H9 (cell line): ENCODE data around the gene TSPAN5. TPM values are rescaled to one million over a fixed set of nuclear protein-coding genes. Genes with fewer than 3 reads are reported as not detected.

Experiments
- DNase-seq: peaks from one replicate; pipeline ENCODE4 v3.0.0-alpha.2; 2017
- H2AFZ ChIP-seq: one replicate; pipeline ENCODE4 v1.6.1; 2013; ENCODE audit warnings: mild to moderate bottlenecking, low read length, control low read depth, moderate library complexity
- H2AK5ac ChIP-seq: 2 replicates; pipeline ENCODE4 v1.6.1; 2013; ENCODE audit warnings: low read length, control low read depth, mixed read lengths; ENCODE audit not compliant: insufficient read length
- H2BK120ac ChIP-seq: one replicate; pipeline ENCODE4 v1.6.1; 2013; ENCODE audit warnings: low read depth, mild to moderate bottlenecking, low read length, control low read depth, inconsistent platforms; ENCODE audit not compliant: poor library complexity, severe bottlenecking
- H2BK12ac ChIP-seq: 2 replicates; pipeline ENCODE4 v1.6.1; 2013; ENCODE audit warnings: low read length, control low read depth, mixed read lengths, low read depth; ENCODE audit not compliant: insufficient read length
- H2BK15ac ChIP-seq: 2 replicates; pipeline ENCODE4 v1.6.1; 2013; ENCODE audit warnings: low read depth, low read length, control low read depth
- H2BK20ac ChIP-seq: one replicate; pipeline ENCODE4 v1.6.1; 2013; ENCODE audit warnings: low read depth, mild to moderate bottlenecking, low read length, control low read depth, inconsistent platforms; ENCODE audit not compliant: poor library complexity, severe bottlenecking
- H2BK5ac ChIP-seq: 2 replicates; pipeline ENCODE4 v1.6.1; 2013; ENCODE audit warnings: low read length, control low read depth, mixed read lengths; ENCODE audit not compliant: insufficient read length
- H3K14ac ChIP-seq: 2 replicates; pipeline ENCODE4 v1.6.1; 2013; ENCODE audit warnings: low read length, control low read depth; ENCODE audit not compliant: insufficient read depth
- H3K18ac ChIP-seq: 2 replicates; pipeline ENCODE4 v1.6.1; 2013; ENCODE audit warnings: low read depth, mild to moderate bottlenecking, mixed read lengths, low read length, control low read depth; ENCODE audit not compliant: insufficient read length
- H3K23ac ChIP-seq: 2 replicates; pipeline ENCODE4 v1.6.1; 2013; ENCODE audit warnings: low read length, control low read depth, mixed read lengths, low read depth; ENCODE audit not compliant: insufficient read length
- H3K23me2 ChIP-seq: 2 replicates; pipeline ENCODE4 v1.6.1; 2013; ENCODE audit warnings: low read depth, mild to moderate bottlenecking, mixed read lengths, low read length, control low read depth; ENCODE audit not compliant: insufficient read length, poor library complexity, severe bottlenecking
- H3K27ac ChIP-seq: 2 replicates; pipeline ENCODE4 v1.5.1; 2013; ENCODE audit warnings: low read length, control low read depth, mixed read lengths, low read depth; ENCODE audit not compliant: insufficient read length
- H3K27me3 ChIP-seq: 2 replicates; pipeline ENCODE4 v1.6.1; 2013; ENCODE audit warnings: low read length, control low read depth, inconsistent platforms; ENCODE audit not compliant: insufficient read depth
- H3K4ac ChIP-seq: 2 replicates; pipeline ENCODE4 v1.6.1; 2013; ENCODE audit warnings: low read depth, mild to moderate bottlenecking, control low read depth, inconsistent platforms, low read length, moderate library complexity
- H3K4me1 ChIP-seq: 2 replicates; pipeline ENCODE4 v1.6.1; 2013; ENCODE audit warnings: low read length, control low read depth, inconsistent platforms; ENCODE audit not compliant: insufficient read depth
- H3K4me2 ChIP-seq: 2 replicates; pipeline ENCODE4 v1.6.1; 2013; ENCODE audit warnings: low read length, control low read depth, mixed read lengths; ENCODE audit not compliant: insufficient read length, insufficient read depth
- H3K56ac ChIP-seq: 2 replicates; pipeline ENCODE4 v1.6.1; 2013; ENCODE audit warnings: low read depth, mild to moderate bottlenecking, mixed read lengths, low read length, control low read depth; ENCODE audit not compliant: insufficient read length
- H3K79me1 ChIP-seq: 2 replicates; pipeline ENCODE4 v1.6.1; 2013; ENCODE audit warnings: low read depth, mild to moderate bottlenecking, moderate library complexity, low read length, control low read depth, inconsistent platforms; ENCODE audit not compliant: insufficient read depth, poor library complexity, severe bottlenecking
- H3K79me2 ChIP-seq: 2 replicates; pipeline ENCODE4 v1.6.1; 2013; ENCODE audit warnings: low read length, control low read depth, inconsistent platforms; ENCODE audit not compliant: insufficient read depth
- H3K9ac ChIP-seq: 2 replicates; pipeline ENCODE4 v1.6.1; 2013; ENCODE audit warnings: low read length, control low read depth, mixed read lengths; ENCODE audit not compliant: insufficient read length; ENCODE audit errors: extremely low read depth
- H3K9me3 ChIP-seq: one replicate; pipeline ENCODE4 v1.6.1; 2013; ENCODE audit warnings: low read depth, low read length, inconsistent platforms; ENCODE audit not compliant: control insufficient read depth
- H3T11ph ChIP-seq: one replicate; pipeline ENCODE4 v1.6.1; 2013; ENCODE audit warnings: mild to moderate bottlenecking, low read length, control low read depth, inconsistent platforms
- H4K20me1 ChIP-seq: one replicate; pipeline ENCODE4 v1.6.1; 2013; ENCODE audit not compliant: control insufficient read depth, insufficient read length, insufficient read depth
- H4K5ac ChIP-seq: 2 replicates; pipeline ENCODE4 v1.6.1; 2013; ENCODE audit warnings: low read depth, mild to moderate bottlenecking, mixed read lengths, low read length, control low read depth; ENCODE audit not compliant: insufficient read length
- H4K8ac ChIP-seq: replicated peaks from 2 replicates; pipeline ENCODE4 v1.6.1; 2013; ENCODE audit warnings: low read length, control low read depth, mixed read lengths, low read depth; ENCODE audit not compliant: insufficient read length
- H4K91ac ChIP-seq: 2 replicates; pipeline ENCODE4 v1.6.1; 2013; ENCODE audit warnings: low read depth, mild to moderate bottlenecking, moderate library complexity, mixed read lengths, low read length, control low read depth; ENCODE audit not compliant: insufficient read length
- H3K27ac Mint-ChIP-seq, 3 experiments: 2 replicates in 2 of 3; 3 replicates in 1 of 3; pipeline ENCODE4 v1.8.0; 2020 to 2021; ENCODE audit warnings: mixed read lengths in 3 of 3, mild to moderate bottlenecking in 1 of 3, moderate library complexity in 1 of 3
- H3K27me3 Mint-ChIP-seq: 2 replicates; pipeline ENCODE4 v1.8.0; 2021; ENCODE audit warnings: low read depth, mild to moderate bottlenecking, moderate library complexity, mixed read lengths
- H3K36me3 Mint-ChIP-seq, 3 experiments: 2 replicates in 2 of 3; 3 replicates in 1 of 3; pipeline ENCODE4 v1.8.0; 2020 to 2021; ENCODE audit warnings: low read depth in 3 of 3, mixed read lengths in 3 of 3; ENCODE audit not compliant: insufficient read depth in 1 of 3
- H3K4me1 Mint-ChIP-seq, 2 experiments: 2 replicates each; pipeline ENCODE4 v1.8.0; 2020; ENCODE audit warnings: mixed read lengths in 2 of 2
- H3K4me3 Mint-ChIP-seq, 2 experiments: 2 replicates in 1 of 2; 3 replicates in 1 of 2; pipeline ENCODE4 v1.8.0; 2020 to 2021; ENCODE audit warnings: mild to moderate bottlenecking in 2 of 2, mixed read lengths in 2 of 2, moderate library complexity in 1 of 2
- H3K9me3 Mint-ChIP-seq, 2 experiments: 2 replicates in 1 of 2; 3 replicates in 1 of 2; pipeline ENCODE4 v1.8.0; 2020; ENCODE audit warnings: mild to moderate bottlenecking in 2 of 2, mixed read lengths in 2 of 2, moderate library complexity in 1 of 2
- CTCF ChIP-seq: fragments of 200-600 bp; sonication (generic); conservative IDR thresholded peaks from 3 replicates; pipeline ENCODE4 v1.8.0; 2021; ENCODE audit warnings: antibody characterized with exemption, mild to moderate bottlenecking
- WGBS: extraction: QIAGEN DNeasy Blood & Tissue Kit; methylation state at CpG from one replicate; pipeline ENCODE4 v1.1.7; 2013; ENCODE audit warnings: missing lambda C conversion rate, low lambda C conversion rate, mixed read lengths; ENCODE audit not compliant: insufficient read length; ENCODE audit errors: extremely low coverage; 5-methylcytosine and 5-hydroxymethylcytosine counted together
- total RNA-seq: library from RNA; stranded (reverse); gene quantifications from 2 replicates; pipeline ENCODE4 v1.2.1, GENCODE V29; 2021

TSPAN5 gene
- total RNA-seq, 1 experiment from 2014 or later: 7.0 TPM

- no peak for TF ChIP-seq CTCF
- Mint-ChIP-seq H3K27ac (no peak overlapping the region), H3K36me3 (no peaks in the 10 kb centered on the region), H3K9me3 (no peaks in the 10 kb centered on the region), H3K27me3 (no peaks in the 10 kb centered on the region), H3K4me3 (no peak overlapping the region), H3K4me1 (peaks cover 12 to 19% of the 10 kb centered on the region in 2 experiments)
- H2BK15ac ChIP-seq: no peak overlapping the region
- H4K8ac ChIP-seq: no peak overlapping the region
- H2AK5ac ChIP-seq: no peak overlapping the region
- H2BK20ac ChIP-seq: no peak overlapping the region
- H3K23me2 ChIP-seq: no peaks in the 10 kb centered on the region
- H4K20me1 ChIP-seq: no peaks in the 10 kb centered on the region
- no peak overlapping the region for H2BK12ac ChIP-seq
- H3K79me2 ChIP-seq: peaks cover 6% of the 10 kb centered on the region
- H3K9me3 ChIP-seq: no peaks in the 10 kb centered on the region
- H3K27me3 ChIP-seq: no peaks in the 10 kb centered on the region
- H3K27ac ChIP-seq: no peak overlapping the region
- H3K56ac ChIP-seq: no peak overlapping the region
- H3K4me1 ChIP-seq: peaks cover 4% of the 10 kb centered on the region; the same call in 1 of the 2 replicates
- no peak overlapping the region for H4K91ac ChIP-seq
- H3K79me1 ChIP-seq: no peaks in the 10 kb centered on the region
- no peak overlapping the region for H2BK120ac ChIP-seq
- no peak for DNase-seq
- WGBS: no CpG with 5 or more reads among the region's 4 CpGs
- H3T11ph ChIP-seq: no peak overlapping the region
- no peak overlapping the region for H2AFZ ChIP-seq
- no peak overlapping the region for H2BK5ac ChIP-seq
- no peak overlapping the region for H3K14ac ChIP-seq
- no peak overlapping the region for H3K4me2 ChIP-seq
- H3K4ac ChIP-seq: no peak overlapping the region
- H3K18ac ChIP-seq: no peak overlapping the region
- H4K5ac ChIP-seq: no peak overlapping the region
- no peak overlapping the region for H3K23ac ChIP-seq
- H3K9ac ChIP-seq: no peak overlapping the region
Measured at GRCh38 chr4:98642991-98643426, 15.4 kb downstream of the TSPAN5 start.
